Nephron progenitor cell (in vitro differentiated cells): Measurements from ENCODE around the gene SBSN.
A peak's percentile ranks its signal among the peaks of the same experiment; 100 is the strongest.

Experiments used
- DNase-seq: peaks from one replicate; pipeline ENCODE4 v3.0.0; 2021
- H3K27ac Mint-ChIP-seq: 2 replicates; pipeline ENCODE4 v1.8.0; 2021; ENCODE audit warnings: mild to moderate bottlenecking, moderate library complexity, mixed read lengths
- H3K27me3 Mint-ChIP-seq: 2 replicates; pipeline ENCODE4 v1.8.0; 2021; ENCODE audit warnings: mild to moderate bottlenecking, low read depth, mixed read lengths; ENCODE audit not compliant: poor library complexity
- H3K36me3 Mint-ChIP-seq: 2 replicates; pipeline ENCODE4 v1.8.0; 2021; ENCODE audit warnings: low read depth, mixed read lengths
- H3K4me1 Mint-ChIP-seq: 2 replicates; pipeline ENCODE4 v1.8.0; 2021; ENCODE audit warnings: mixed read lengths
- H3K4me3 Mint-ChIP-seq: 2 replicates; pipeline ENCODE4 v1.8.0; 2021; ENCODE audit warnings: mild to moderate bottlenecking, moderate library complexity, mixed read lengths
- H3K9me3 Mint-ChIP-seq: 2 replicates; pipeline ENCODE4 v1.8.0; 2021; ENCODE audit warnings: mild to moderate bottlenecking, moderate library complexity, mixed read lengths
- CTCF ChIP-seq: fragments of 200-600 bp; sonication (generic); IDR thresholded peaks from 2 replicates; pipeline ENCODE4 v1.5.0; 2021; ENCODE audit warnings: antibody characterized with exemption

Gene SBSN

GRCh38 chr19:35500611-35501010 lies 27.5 kb downstream of the SBSN start:
- H3K4me1 Mint-ChIP-seq, result peaks cover 33% of the 10 kb centered on the region

DNA sequence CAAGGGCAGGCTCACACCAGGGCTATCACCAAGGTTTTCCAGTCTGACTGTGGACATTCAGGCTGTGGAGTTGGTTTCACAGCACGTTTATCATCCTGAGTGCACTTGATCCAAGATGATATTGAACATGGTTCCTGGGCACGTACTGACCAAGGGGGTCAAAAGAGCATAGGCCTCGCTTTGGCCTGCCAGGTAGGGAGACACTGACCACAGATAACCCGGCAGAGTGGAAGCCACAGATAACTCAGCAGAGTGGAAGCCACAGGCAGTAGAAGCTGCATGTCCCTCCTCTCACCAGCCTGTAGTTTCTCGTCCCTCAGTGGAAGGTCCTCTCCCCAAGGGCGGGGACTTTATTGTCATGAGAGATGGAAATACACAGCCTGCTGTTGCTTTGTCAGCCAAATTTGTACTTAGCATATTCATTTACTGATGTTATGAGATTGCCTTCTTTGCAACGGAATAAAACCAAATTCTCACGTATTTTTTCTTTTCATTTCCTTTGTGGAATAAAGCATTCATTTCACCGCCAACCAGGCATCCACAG lies 29.1 kb downstream of the SBSN start:
- Mint-ChIP-seq H3K9me3 (no peaks in the 10 kb centered on the region), H3K27ac (no peak overlapping the region), H3K27me3 (peaks cover 5% of the 10 kb centered on the region), H3K4me3 (no peak overlapping the region), H3K36me3 (peaks cover 5% of the 10 kb centered on the region), H3K4me1 (peaks cover 31% of the 10 kb centered on the region)
- no peak for TF ChIP-seq CTCF
- DNase-seq, result no peak

More at GRCh38 chr19:35500611-35501010, 27.5 kb downstream of the SBSN start:
- Mint-ChIP-seq H3K27ac (peak overlapping the region; percentile 83), H3K36me3 (peaks cover 5% of the 10 kb centered on the region), H3K4me3 (no peak overlapping the region), H3K27me3 (peaks cover 12% of the 10 kb centered on the region), H3K9me3 (no peaks in the 10 kb centered on the region)
- no peak for DNase-seq
- TF ChIP-seq CTCF, result no peak

GRCh38 chr19:35498220-35498619 lies 29.9 kb downstream of the SBSN start:
- Mint-ChIP-seq H3K4me1 (peaks cover 31% of the 10 kb centered on the region), H3K9me3 (no peaks in the 10 kb centered on the region), H3K4me3 (no peak overlapping the region), H3K27ac (peak overlapping the region; percentile 51), H3K36me3 (peaks cover 5% of the 10 kb centered on the region), H3K27me3 (peaks cover 10% of the 10 kb centered on the region)
- DNase-seq, result no peak
- no peak for TF ChIP-seq CTCF

- Mint-ChIP-seq H3K9me3 (no peaks in the 10 kb centered on the region), H3K4me3 (no peak overlapping the region), H3K36me3 (peaks cover 5% of the 10 kb centered on the region), H3K27ac (no peak overlapping the region), H3K27me3 (peaks cover 18% of the 10 kb centered on the region), H3K4me1 (peaks cover 24% of the 10 kb centered on the region)
- TF ChIP-seq CTCF, result no peak
- DNase-seq, result no peak
These were observed 30.7 kb downstream of the SBSN start for GRCh38 chr19:35497406-35497805.

DNA sequence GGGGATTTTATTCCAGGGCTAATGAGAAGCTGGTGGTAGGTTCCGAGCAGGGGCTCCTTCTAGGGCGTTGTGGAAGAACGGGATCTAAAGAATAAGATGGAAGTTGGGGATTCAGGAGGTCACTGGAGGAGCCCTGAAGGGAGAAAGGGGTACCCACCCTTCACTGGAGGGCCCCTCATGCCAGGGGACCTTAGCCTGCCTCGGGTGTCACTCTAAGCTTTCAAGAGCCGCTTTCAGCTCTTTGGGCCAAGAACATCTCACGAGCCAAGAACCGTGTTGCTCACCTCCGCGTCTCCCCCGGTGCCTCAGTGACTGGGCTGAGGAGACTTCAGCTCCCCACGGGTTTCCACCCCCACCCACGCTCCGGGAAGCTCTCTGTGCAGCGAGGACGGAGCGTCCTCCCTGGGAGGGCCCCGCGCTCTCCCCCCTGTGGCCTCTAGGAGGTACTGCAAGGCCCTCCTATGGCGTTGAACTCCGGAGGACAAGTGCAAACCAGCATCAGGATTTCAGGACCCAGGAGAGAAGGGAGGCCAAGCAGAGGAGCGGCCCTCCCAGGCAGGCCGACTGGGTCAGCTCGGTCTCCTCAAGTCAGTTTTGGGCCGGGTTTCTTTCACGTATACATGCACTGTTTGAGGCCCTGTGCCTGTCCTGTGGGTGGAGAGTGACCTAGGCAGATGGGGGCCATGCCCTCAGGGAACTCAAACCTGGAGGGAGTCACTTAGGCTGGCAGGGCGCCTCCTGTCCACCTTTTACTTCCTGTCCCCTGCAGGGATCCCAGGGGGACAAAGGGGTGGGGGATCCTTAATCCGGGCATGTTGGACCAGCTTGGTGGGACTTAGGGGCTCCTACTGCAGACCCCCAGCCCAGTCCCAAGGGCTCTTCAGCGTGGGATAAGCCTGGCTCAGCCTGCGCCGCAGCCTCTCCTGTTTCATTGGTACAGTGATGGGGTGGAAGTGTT lies 32.7 kb downstream of the SBSN start:
- Mint-ChIP-seq H3K9me3 (no peaks in the 10 kb centered on the region), H3K4me1 (peaks cover 6% of the 10 kb centered on the region), H3K27me3 (peaks cover 36% of the 10 kb centered on the region), H3K36me3 (no peaks in the 10 kb centered on the region), H3K27ac (no peak overlapping the region), H3K4me3 (no peak overlapping the region)
- peak; percentile 98 for TF ChIP-seq CTCF
- DNase-seq, result peak; percentile 74
